HepG2 (cell line): ENCODE data around the gene TP53BP2. TPM values are rescaled to one million over a fixed set of nuclear protein-coding genes. Genes with fewer than 3 reads are reported as not detected.

Experiments used
- ATF7 ChIP-seq, 2 experiments: fragments of 450-650 bp in 1 of 2; sonication (generic) in 1 of 2; formaldehyde crosslinking in 1 of 2; IDR thresholded peaks; 2 replicates each; pipeline versions ENCODE4 v1.4.0 to v1.6.1; 2016 to 2020; ENCODE audit warnings: antibody characterized with exemption in 1 of 2, mild to moderate bottlenecking in 1 of 2, missing genetic modification reagents in 1 of 2
- GFI1 ChIP-seq: sonication (generic); formaldehyde crosslinking; IDR thresholded peaks from 2 replicates; pipeline ENCODE4 v1.5.0; 2020; ENCODE audit warnings: missing genetic modification reagents, mild to moderate bottlenecking, borderline replicate concordance
- HES4 ChIP-seq: sonication (generic); formaldehyde crosslinking; IDR thresholded peaks from 2 replicates; pipeline ENCODE4 v1.9.0; 2021; ENCODE audit warnings: mild to moderate bottlenecking, missing genetic modification reagents, borderline replicate concordance
- KDM1A ChIP-seq: IDR thresholded peaks from 2 replicates; pipeline ENCODE4 v1.6.1; 2016; ENCODE audit warnings: missing compliant biosample characterization
- MTF2 ChIP-seq: sonication (generic); formaldehyde crosslinking; IDR thresholded peaks from 2 replicates; pipeline ENCODE4 v1.5.0; 2020; ENCODE audit warnings: missing genetic modification reagents, borderline replicate concordance
- NR2F6 ChIP-seq, 2 experiments: IDR thresholded peaks; 2 replicates each; pipeline ENCODE4 v1.6.1; 2016; ENCODE audit warnings: antibody characterized with exemption in 1 of 2, mild to moderate bottlenecking in 1 of 2
- PAX8 ChIP-seq: sonication (generic); formaldehyde crosslinking; IDR thresholded peaks from 2 replicates; pipeline ENCODE4 v1.8.0; 2022; ENCODE audit warnings: mild to moderate bottlenecking, missing genetic modification reagents, borderline replicate concordance
- ZNF3 ChIP-seq: IDR thresholded peaks from 2 replicates; pipeline ENCODE4 v1.7.0; 2017; ENCODE audit warnings: inconsistent platforms
- ZNF546 ChIP-seq: sonication (generic); formaldehyde crosslinking; conservative IDR thresholded peaks from 2 replicates; pipeline ENCODE4 v1.8.1; 2023; ENCODE audit warnings: mild to moderate bottlenecking, missing genetic modification reagents
- ZNF563 ChIP-seq: sonication (generic); formaldehyde crosslinking; IDR thresholded peaks from 2 replicates; pipeline ENCODE4 v1.8.0; 2022; ENCODE audit warnings: mild to moderate bottlenecking, moderate library complexity, missing genetic modification reagents
- ZNF749 ChIP-seq: sonication (generic); formaldehyde crosslinking; IDR thresholded peaks from 2 replicates; pipeline ENCODE4 v1.8.0; 2022; ENCODE audit warnings: mild to moderate bottlenecking, missing genetic modification reagents, moderate library complexity, borderline replicate concordance
- ZNF841 ChIP-seq: sonication (generic); formaldehyde crosslinking; IDR thresholded peaks from 2 replicates; pipeline ENCODE4 v1.8.1; 2023; ENCODE audit warnings: missing genetic modification reagents, borderline replicate concordance
- polyA plus RNA-seq, 8 experiments: library from polyadenylated mRNA; depleted of rRNA in 3 of 8; stranded (reverse) in 7 of 8; unstranded in 1 of 8; fragments of >200 nt; fragmentation: Illumina TruSeq in 4 of 8; extraction: Trizol in 4 of 8; gene quantifications; 2 replicates each; pipeline versions ENCODE4 v1.2.1 to v1.2.3, GENCODE V29; 2011 to 2016; ENCODE audit warnings: low read depth in 4 of 8, missing spikeins in 1 of 8, mixed read lengths in 1 of 8; ENCODE audit not compliant: insufficient read depth in 1 of 8
- total RNA-seq, 5 experiments: library from RNA; depleted of rRNA; stranded (reverse); fragments of >200 nt; fragmentation: Illumina TruSeq; extraction: Trizol; gene quantifications; 2 replicates each; pipeline ENCODE4 v1.2.3, GENCODE V29; 2016; ENCODE audit warnings: low read depth in 1 of 5
- TF ChIP-seq, protein P1 (sequence below): sonication (generic); formaldehyde crosslinking; IDR thresholded peaks from 2 replicates; pipeline ENCODE4 v1.9.0; 2021; ENCODE audit warnings: mild to moderate bottlenecking, missing genetic modification reagents
- TF ChIP-seq, protein P2 (sequence below): sonication (generic); formaldehyde crosslinking; IDR thresholded peaks from 2 replicates; pipeline ENCODE4 v1.4.0; 2020; ENCODE audit warnings: missing genetic modification reagents, mild to moderate bottlenecking, borderline replicate concordance
- TF ChIP-seq, protein P3 (sequence below): sonication (generic); formaldehyde crosslinking; conservative IDR thresholded peaks from 2 replicates; pipeline ENCODE4 v1.4.0; 2020; ENCODE audit warnings: missing genetic modification reagents
- TF ChIP-seq, protein P4 (sequence below): sonication (generic); formaldehyde crosslinking; IDR thresholded peaks from 2 replicates; pipeline ENCODE4 v1.5.0; 2020; ENCODE audit warnings: missing genetic modification reagents, mild to moderate bottlenecking, borderline replicate concordance

The TP53BP2 gene
- total and polyA plus RNA-seq, 2 of the 13 experiments (the other 11 are each of a cell fraction or from before 2014, with no cell fraction given), result 10.0 to 14.0 TPM

DNA sequence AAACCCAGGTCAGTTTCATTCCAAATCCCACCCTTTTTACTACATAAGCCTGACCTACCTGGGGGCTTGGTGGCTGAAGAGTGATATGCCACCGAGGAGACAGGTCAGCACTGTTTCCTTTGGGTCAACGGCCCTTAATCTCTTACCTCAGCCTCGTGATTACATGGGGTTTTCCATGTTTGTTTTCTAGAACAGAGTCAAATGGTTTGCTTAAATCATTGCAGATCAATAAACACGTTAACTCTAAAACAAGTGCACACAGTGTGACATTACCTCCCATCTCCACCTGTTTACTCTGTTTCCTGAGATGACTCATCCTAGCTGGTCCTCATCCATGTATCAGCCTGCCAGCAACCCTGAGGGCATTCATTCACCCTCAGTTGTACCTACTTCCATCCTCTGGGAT is 40.8 kb upstream of the TP53BP2 start (continued):
- TF ChIP-seq, protein P1, sequence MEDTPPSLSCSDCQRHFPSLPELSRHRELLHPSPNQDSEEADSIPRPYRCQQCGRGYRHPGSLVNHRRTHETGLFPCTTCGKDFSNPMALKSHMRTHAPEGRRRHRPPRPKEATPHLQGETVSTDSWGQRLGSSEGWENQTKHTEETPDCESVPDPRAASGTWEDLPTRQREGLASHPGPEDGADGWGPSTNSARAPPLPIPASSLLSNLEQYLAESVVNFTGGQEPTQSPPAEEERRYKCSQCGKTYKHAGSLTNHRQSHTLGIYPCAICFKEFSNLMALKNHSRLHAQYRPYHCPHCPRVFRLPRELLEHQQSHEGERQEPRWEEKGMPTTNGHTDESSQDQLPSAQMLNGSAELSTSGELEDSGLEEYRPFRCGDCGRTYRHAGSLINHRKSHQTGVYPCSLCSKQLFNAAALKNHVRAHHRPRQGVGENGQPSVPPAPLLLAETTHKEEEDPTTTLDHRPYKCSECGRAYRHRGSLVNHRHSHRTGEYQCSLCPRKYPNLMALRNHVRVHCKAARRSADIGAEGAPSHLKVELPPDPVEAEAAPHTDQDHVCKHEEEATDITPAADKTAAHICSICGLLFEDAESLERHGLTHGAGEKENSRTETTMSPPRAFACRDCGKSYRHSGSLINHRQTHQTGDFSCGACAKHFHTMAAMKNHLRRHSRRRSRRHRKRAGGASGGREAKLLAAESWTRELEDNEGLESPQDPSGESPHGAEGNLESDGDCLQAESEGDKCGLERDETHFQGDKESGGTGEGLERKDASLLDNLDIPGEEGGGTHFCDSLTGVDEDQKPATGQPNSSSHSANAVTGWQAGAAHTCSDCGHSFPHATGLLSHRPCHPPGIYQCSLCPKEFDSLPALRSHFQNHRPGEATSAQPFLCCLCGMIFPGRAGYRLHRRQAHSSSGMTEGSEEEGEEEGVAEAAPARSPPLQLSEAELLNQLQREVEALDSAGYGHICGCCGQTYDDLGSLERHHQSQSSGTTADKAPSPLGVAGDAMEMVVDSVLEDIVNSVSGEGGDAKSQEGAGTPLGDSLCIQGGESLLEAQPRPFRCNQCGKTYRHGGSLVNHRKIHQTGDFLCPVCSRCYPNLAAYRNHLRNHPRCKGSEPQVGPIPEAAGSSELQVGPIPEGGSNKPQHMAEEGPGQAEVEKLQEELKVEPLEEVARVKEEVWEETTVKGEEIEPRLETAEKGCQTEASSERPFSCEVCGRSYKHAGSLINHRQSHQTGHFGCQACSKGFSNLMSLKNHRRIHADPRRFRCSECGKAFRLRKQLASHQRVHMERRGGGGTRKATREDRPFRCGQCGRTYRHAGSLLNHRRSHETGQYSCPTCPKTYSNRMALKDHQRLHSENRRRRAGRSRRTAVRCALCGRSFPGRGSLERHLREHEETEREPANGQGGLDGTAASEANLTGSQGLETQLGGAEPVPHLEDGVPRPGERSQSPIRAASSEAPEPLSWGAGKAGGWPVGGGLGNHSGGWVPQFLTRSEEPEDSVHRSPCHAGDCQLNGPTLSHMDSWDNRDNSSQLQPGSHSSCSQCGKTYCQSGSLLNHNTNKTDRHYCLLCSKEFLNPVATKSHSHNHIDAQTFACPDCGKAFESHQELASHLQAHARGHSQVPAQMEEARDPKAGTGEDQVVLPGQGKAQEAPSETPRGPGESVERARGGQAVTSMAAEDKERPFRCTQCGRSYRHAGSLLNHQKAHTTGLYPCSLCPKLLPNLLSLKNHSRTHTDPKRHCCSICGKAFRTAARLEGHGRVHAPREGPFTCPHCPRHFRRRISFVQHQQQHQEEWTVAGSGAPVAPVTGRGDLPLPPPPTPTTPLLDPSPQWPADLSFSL, result no peak
- TF ChIP-seq, protein P2, sequence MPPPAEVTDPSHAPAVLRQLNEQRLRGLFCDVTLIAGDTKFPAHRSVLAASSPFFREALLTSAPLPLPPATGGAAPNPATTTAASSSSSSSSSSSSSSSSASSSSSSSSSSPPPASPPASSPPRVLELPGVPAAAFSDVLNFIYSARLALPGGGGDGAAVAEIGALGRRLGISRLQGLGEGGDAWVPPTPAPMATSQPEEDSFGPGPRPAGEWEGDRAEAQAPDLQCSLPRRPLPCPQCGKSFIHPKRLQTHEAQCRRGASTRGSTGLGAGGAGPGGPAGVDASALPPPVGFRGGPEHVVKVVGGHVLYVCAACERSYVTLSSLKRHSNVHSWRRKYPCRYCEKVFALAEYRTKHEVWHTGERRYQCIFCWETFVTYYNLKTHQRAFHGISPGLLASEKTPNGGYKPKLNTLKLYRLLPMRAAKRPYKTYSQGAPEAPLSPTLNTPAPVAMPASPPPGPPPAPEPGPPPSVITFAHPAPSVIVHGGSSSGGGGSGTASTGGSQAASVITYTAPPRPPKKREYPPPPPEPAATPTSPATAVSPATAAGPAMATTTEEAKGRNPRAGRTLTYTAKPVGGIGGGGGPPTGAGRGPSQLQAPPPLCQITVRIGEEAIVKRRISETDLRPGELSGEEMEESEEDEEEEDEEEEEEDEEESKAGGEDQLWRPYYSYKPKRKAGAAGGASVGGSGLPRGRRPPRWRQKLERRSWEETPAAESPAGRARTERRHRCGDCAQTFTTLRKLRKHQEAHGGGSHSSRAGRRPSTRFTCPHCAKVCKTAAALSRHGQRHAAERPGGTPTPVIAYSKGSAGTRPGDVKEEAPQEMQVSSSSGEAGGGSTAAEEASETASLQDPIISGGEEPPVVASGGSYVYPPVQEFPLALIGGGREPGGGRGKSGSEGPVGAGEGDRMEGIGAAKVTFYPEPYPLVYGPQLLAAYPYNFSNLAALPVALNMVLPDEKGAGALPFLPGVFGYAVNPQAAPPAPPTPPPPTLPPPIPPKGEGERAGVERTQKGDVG, result no peak
- TF ChIP-seq ZNF563 (CRISPR knock-in tag) (no peak), NR2F6 (IDR thresholded peaks at IDR 0.05) (peak; percentile 79), NR2F6 (CRISPR knock-in tag; IDR thresholded peaks at IDR 0.05) (peak; percentile 78), ZNF841 (CRISPR knock-in tag) (no peak), ZNF749 (CRISPR knock-in tag) (no peak), KDM1A (peak; percentile 54; the same call in 1 of the 2 replicates), HES4 (CRISPR knock-in tag) (no peak), ATF7 (IDR thresholded peaks at IDR 0.05) (no peak), ATF7 (CRISPR knock-in tag; IDR thresholded peaks at IDR 0.05) (no peak), ZNF3 (CRISPR knock-in tag) (no peak), MTF2 (CRISPR knock-in tag) (no peak), PAX8 (CRISPR knock-in tag) (no peak), ZNF546 (CRISPR knock-in tag) (no peak), GFI1 (CRISPR knock-in tag) (peak; percentile 97)
- TF ChIP-seq, protein P3, sequence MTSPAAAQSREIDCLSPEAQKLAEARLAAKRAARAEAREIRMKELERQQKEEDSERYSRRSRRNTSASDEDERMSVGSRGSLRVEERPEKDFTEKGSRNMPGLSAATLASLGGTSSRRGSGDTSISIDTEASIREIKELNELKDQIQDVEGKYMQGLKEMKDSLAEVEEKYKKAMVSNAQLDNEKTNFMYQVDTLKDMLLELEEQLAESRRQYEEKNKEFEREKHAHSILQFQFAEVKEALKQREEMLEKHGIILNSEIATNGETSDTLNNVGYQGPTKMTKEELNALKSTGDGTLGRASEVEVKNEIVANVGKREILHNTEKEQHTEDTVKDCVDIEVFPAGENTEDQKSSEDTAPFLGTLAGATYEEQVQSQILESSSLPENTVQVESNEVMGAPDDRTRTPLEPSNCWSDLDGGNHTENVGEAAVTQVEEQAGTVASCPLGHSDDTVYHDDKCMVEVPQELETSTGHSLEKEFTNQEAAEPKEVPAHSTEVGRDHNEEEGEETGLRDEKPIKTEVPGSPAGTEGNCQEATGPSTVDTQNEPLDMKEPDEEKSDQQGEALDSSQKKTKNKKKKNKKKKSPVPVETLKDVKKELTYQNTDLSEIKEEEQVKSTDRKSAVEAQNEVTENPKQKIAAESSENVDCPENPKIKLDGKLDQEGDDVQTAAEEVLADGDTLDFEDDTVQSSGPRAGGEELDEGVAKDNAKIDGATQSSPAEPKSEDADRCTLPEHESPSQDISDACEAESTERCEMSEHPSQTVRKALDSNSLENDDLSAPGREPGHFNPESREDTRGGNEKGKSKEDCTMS (CRISPR knock-in tag), result no peak
- TF ChIP-seq, protein P4, sequence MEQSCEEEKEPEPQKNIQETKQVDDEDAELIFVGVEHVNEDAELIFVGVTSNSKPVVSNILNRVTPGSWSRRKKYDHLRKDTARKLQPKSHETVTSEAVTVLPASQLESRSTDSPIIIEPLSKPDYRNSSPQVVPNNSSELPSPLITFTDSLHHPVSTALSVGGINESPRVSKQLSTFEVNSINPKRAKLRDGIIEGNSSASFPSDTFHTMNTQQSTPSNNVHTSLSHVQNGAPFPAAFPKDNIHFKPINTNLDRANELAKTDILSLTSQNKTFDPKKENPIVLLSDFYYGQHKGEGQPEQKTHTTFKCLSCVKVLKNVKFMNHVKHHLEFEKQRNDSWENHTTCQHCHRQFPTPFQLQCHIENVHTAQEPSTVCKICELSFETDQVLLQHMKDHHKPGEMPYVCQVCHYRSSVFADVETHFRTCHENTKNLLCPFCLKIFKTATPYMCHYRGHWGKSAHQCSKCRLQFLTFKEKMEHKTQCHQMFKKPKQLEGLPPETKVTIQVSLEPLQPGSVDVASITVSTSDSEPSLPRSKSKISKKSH (CRISPR knock-in tag), result no peak
